GM12891 (cell line): ENCODE measurements around the gene MYCBPAP.

Source experiments
- PAX5 ChIP-seq: IDR thresholded peaks from 2 replicates; pipeline ENCODE4 v1.6.1; 2011; ENCODE audit warnings: low read length, moderate library complexity, mild to moderate bottlenecking; ENCODE audit not compliant: insufficient read depth, severe bottlenecking
- POLR2A ChIP-seq: IDR thresholded peaks from 2 replicates; pipeline ENCODE4 v1.6.1; 2011; ENCODE audit warnings: low read depth, low read length, control low read depth
- POLR2AphosphoS5 ChIP-seq: IDR thresholded peaks from 2 replicates; pipeline ENCODE4 v1.6.1; 2011; ENCODE audit warnings: low read depth, low read length, control low read depth
- SPI1 ChIP-seq: IDR thresholded peaks from 2 replicates; pipeline ENCODE4 v1.6.1; 2011; ENCODE audit warnings: low read depth, low read length, control low read depth
- TAF1 ChIP-seq: IDR thresholded peaks from 2 replicates; pipeline ENCODE4 v1.6.1; 2011; ENCODE audit warnings: low read depth, low read length, control low read depth

GRCh38 chr17:50518384-50519023, 10.3 kb downstream of the MYCBPAP start:
- TF ChIP-seq SPI1 (no peak), POLR2AphosphoS5 (no peak), POLR2A (no peak), TAF1 (no peak), PAX5 (no peak)
